BLaER1 treated with 17β-estradiol and CSF1 and Interleukin-3, amounts not matched to agents 10 nM and 100 nM (cell line): ENCODE measurements around the gene NELFE.

Experiments used
- H3K27ac ChIP-seq, 11 experiments: shearing (Covaris generic); formaldehyde crosslinking; 2 replicates each; pipeline ENCODE4 v1.8.1; 2022
- H3K27me3 ChIP-seq, 11 experiments: shearing (Covaris generic); formaldehyde crosslinking; 2 replicates each; pipeline ENCODE4 v1.8.1; 2022
- H3K36me3 ChIP-seq, 11 experiments: shearing (Covaris generic); formaldehyde crosslinking; 2 replicates each; pipeline ENCODE4 v1.8.1; 2022
- H3K4me1 ChIP-seq, 10 experiments: shearing (Covaris generic); formaldehyde crosslinking; 2 replicates each; pipeline ENCODE4 v1.8.1; 2022
- H3K4me2 ChIP-seq, 11 experiments: shearing (Covaris generic); formaldehyde crosslinking; 2 replicates each; pipeline ENCODE4 v1.8.1; 2022
- H3K4me3 ChIP-seq, 10 experiments: shearing (Covaris generic); formaldehyde crosslinking; 2 replicates each; pipeline ENCODE4 v1.8.1; 2022
- H3K9ac ChIP-seq, 11 experiments: shearing (Covaris generic); formaldehyde crosslinking; 2 replicates each; pipeline ENCODE4 v1.8.1; 2022
- H3K9me3 ChIP-seq, 11 experiments: shearing (Covaris generic); formaldehyde crosslinking; replicated peaks in 1 of 11; 2 replicates each; pipeline ENCODE4 v1.8.1; 2022
- H4K20me1 ChIP-seq, 11 experiments: shearing (Covaris generic); formaldehyde crosslinking; 2 replicates each; pipeline ENCODE4 v1.8.1; 2022
- Cebpa-rat ChIP-seq, 11 experiments: shearing (Covaris generic); IDR thresholded peaks; 2 replicates each; pipeline ENCODE4 v1.8.1; 2022

The NELFE gene

GRCh38 chr6:31971279-31971992, 12.7 kb upstream of the NELFE start:
- no peaks in the 10 kb centered on the region for H3K27me3 ChIP-seq
- peak overlapping the region; percentile 79 to 94 (median 88) for H3K9ac ChIP-seq
- peaks cover 32 to 40% (median 35%) of the 10 kb centered on the region in 10 experiments for H3K4me1 ChIP-seq
- peaks cover 0 to 17% (median 0%) of the 10 kb centered on the region in 11 experiments; a peak in 4 of 22 replicates for H4K20me1 ChIP-seq
- peak overlapping the region; percentile 76 to 99 (median 96) for H3K4me2 ChIP-seq
- H3K4me3 ChIP-seq, result peak overlapping the region; percentile 70 to 90 (median 78)
- H3K27ac ChIP-seq, result peak overlapping the region; percentile 79 to 96 (median 91)
- peaks cover 0 to 14% (median 4%) of the 10 kb centered on the region in 11 experiments; a peak in 10 of 22 replicates for H3K9me3 ChIP-seq
- peaks cover 38 to 63% (median 46%) of the 10 kb centered on the region in 11 experiments for H3K36me3 ChIP-seq
- TF ChIP-seq Cebpa-rat (IDR thresholded peaks at IDR 0.05), result peak in 1 of 11 experiments; percentile 61; a peak in 2 of 22 replicates

- Histone ChIP-seq H3K4me3 (peak overlapping the region; percentile 70 to 90 (median 78)), H3K27me3 (no peaks in the 10 kb centered on the region), H3K4me1 (peaks cover 32 to 40% (median 35%) of the 10 kb centered on the region in 10 experiments), H3K9ac (peak overlapping the region; percentile 79 to 94 (median 88)), H3K9me3 (peaks cover 0 to 7% (median 0%) of the 10 kb centered on the region in 11 experiments; a peak in 5 of 22 replicates), H3K27ac (peak overlapping the region; percentile 79 to 96 (median 91); a peak in 21 of 22 replicates), H4K20me1 (peaks cover 0 to 17% (median 0%) of the 10 kb centered on the region in 11 experiments; a peak in 4 of 22 replicates), H3K36me3 (peaks cover 45 to 70% (median 53%) of the 10 kb centered on the region in 11 experiments), H3K4me2 (peak overlapping the region; percentile 76 to 99 (median 96))
- no peak for TF ChIP-seq Cebpa-rat (IDR thresholded peaks at IDR 0.05)
Observed at GRCh38 chr6:31970604-31971271, 12.0 kb upstream of the NELFE start.

GRCh38 chr6:31969712-31970603, 11.2 kb upstream of the NELFE start:
- peak overlapping the region; percentile 76 to 99 (median 96); a peak in 21 of 22 replicates for H3K4me2 ChIP-seq
- peak overlapping the region in 4 of 11 experiments; percentile 85 to 92 (median 92); a peak in 7 of 22 replicates for H3K27ac ChIP-seq
- peaks cover 0 to 17% (median 0%) of the 10 kb centered on the region in 11 experiments; a peak in 4 of 22 replicates for H4K20me1 ChIP-seq
- H3K27me3 ChIP-seq, result no peaks in the 10 kb centered on the region
- peaks cover 32 to 40% (median 35%) of the 10 kb centered on the region in 10 experiments for H3K4me1 ChIP-seq
- peak overlapping the region; percentile 79 to 94 (median 88); a peak in 19 of 22 replicates for H3K9ac ChIP-seq
- H3K4me3 ChIP-seq, result peak overlapping the region in 9 of 10 experiments; percentile 70 to 90 (median 78); a peak in 14 of 20 replicates
- TF ChIP-seq Cebpa-rat (IDR thresholded peaks at IDR 0.05), result no peak
- H3K9me3 ChIP-seq, result no peaks in the 10 kb centered on the region
- peaks cover 53 to 73% (median 61%) of the 10 kb centered on the region in 11 experiments for H3K36me3 ChIP-seq

GRCh38 chr6:31968791-31969711, 10.3 kb upstream of the NELFE start:
- Histone ChIP-seq H3K4me1 (peaks cover 31 to 39% (median 35%) of the 10 kb centered on the region in 10 experiments), H4K20me1 (peaks cover 0 to 17% (median 0%) of the 10 kb centered on the region in 11 experiments; a peak in 4 of 22 replicates), H3K4me3 (no peak overlapping the region), H3K27me3 (no peaks in the 10 kb centered on the region), H3K9me3 (no peaks in the 10 kb centered on the region), H3K9ac (peak overlapping the region in 4 of 11 experiments; percentile 13 to 94 (median 38); a peak in 2 of 22 replicates), H3K36me3 (peaks cover 62 to 73% (median 69%) of the 10 kb centered on the region in 11 experiments), H3K4me2 (peak overlapping the region in 4 of 11 experiments; percentile 12 to 98 (median 96); a peak in 5 of 22 replicates), H3K27ac (peak overlapping the region in 1 of 11 experiments; percentile 44; a peak in 2 of 22 replicates)
- no peak for TF ChIP-seq Cebpa-rat (IDR thresholded peaks at IDR 0.05)

- H3K36me3 ChIP-seq, result peaks cover 69 to 78% (median 76%) of the 10 kb centered on the region in 11 experiments
- H3K9me3 ChIP-seq, result no peaks in the 10 kb centered on the region
- no peak for TF ChIP-seq Cebpa-rat (IDR thresholded peaks at IDR 0.05)
- no peak overlapping the region for H3K27ac ChIP-seq
- no peak overlapping the region for H3K9ac ChIP-seq
- peaks cover 23 to 33% (median 29%) of the 10 kb centered on the region in 10 experiments for H3K4me1 ChIP-seq
- peaks cover 0 to 17% (median 0%) of the 10 kb centered on the region in 11 experiments; a peak in 4 of 22 replicates for H4K20me1 ChIP-seq
- H3K4me3 ChIP-seq, result no peak overlapping the region
- no peak overlapping the region for H3K4me2 ChIP-seq
- no peaks in the 10 kb centered on the region for H3K27me3 ChIP-seq
Observed at GRCh38 chr6:31968326-31968725, 9.6 kb upstream of the NELFE start.

GRCh38 chr6:31967926-31968320, 9.2 kb upstream of the NELFE start:
- H3K4me1 ChIP-seq, result peaks cover 19 to 29% (median 25%) of the 10 kb centered on the region in 10 experiments
- H3K27ac ChIP-seq, result no peak overlapping the region
- H3K27me3 ChIP-seq, result no peaks in the 10 kb centered on the region
- TF ChIP-seq Cebpa-rat (IDR thresholded peaks at IDR 0.05), result no peak
- no peak overlapping the region for H3K9ac ChIP-seq
- no peaks in the 10 kb centered on the region for H3K9me3 ChIP-seq
- H3K4me3 ChIP-seq, result no peak overlapping the region
- H3K4me2 ChIP-seq, result no peak overlapping the region
- H4K20me1 ChIP-seq, result peaks cover 0 to 17% (median 0%) of the 10 kb centered on the region in 11 experiments; a peak in 4 of 22 replicates
- H3K36me3 ChIP-seq, result peaks cover 73 to 82% (median 80%) of the 10 kb centered on the region in 11 experiments
